ENCODE measurements around the gene ZNF888.

DNA sequence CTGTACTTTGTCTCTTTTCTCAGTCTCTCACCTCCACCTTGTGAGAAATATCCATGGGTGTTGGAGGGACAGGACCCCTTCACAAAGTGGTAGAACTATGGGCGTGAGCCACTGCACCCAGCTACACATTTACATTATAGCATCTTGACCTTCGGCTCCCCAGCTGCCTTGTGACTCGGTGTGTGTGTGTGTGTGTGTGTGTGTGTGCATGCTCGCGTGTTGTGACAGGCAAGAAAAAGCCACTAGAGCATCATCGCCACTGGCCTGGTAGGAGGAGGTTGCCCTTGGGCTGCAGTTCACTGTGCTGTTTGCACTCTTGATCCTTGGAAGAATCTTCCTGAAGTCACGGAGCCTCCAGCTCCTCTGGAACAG is 13.7 kb upstream of the ZNF888 start:
- TF ChIP-seq, protein P1, sequence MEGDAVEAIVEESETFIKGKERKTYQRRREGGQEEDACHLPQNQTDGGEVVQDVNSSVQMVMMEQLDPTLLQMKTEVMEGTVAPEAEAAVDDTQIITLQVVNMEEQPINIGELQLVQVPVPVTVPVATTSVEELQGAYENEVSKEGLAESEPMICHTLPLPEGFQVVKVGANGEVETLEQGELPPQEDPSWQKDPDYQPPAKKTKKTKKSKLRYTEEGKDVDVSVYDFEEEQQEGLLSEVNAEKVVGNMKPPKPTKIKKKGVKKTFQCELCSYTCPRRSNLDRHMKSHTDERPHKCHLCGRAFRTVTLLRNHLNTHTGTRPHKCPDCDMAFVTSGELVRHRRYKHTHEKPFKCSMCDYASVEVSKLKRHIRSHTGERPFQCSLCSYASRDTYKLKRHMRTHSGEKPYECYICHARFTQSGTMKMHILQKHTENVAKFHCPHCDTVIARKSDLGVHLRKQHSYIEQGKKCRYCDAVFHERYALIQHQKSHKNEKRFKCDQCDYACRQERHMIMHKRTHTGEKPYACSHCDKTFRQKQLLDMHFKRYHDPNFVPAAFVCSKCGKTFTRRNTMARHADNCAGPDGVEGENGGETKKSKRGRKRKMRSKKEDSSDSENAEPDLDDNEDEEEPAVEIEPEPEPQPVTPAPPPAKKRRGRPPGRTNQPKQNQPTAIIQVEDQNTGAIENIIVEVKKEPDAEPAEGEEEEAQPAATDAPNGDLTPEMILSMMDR (IDR thresholded peaks at IDR 0.05 in 8 of 11, conservative IDR thresholded peaks at IDR 0.05 in 3 of 11), result no peak
- TF ChIP-seq POLR2AphosphoS5 (IDR thresholded peaks at IDR 0.05), result no peak
